ENCODE results near the gene CERS6. TPM values are rescaled to one million over a fixed set of nuclear protein-coding genes. Genes with fewer than 3 reads are reported as not detected.
"Not testable (repeated sequence)": the region's sequence is repeated elsewhere in the genome, so short reads cannot be mapped to it uniquely, and the experiment has no call there.

CERS6 gene
- total and polyA plus RNA-seq, 8 donors, result 18.8 to 24.5 (median 22.1) TPM

DNA sequence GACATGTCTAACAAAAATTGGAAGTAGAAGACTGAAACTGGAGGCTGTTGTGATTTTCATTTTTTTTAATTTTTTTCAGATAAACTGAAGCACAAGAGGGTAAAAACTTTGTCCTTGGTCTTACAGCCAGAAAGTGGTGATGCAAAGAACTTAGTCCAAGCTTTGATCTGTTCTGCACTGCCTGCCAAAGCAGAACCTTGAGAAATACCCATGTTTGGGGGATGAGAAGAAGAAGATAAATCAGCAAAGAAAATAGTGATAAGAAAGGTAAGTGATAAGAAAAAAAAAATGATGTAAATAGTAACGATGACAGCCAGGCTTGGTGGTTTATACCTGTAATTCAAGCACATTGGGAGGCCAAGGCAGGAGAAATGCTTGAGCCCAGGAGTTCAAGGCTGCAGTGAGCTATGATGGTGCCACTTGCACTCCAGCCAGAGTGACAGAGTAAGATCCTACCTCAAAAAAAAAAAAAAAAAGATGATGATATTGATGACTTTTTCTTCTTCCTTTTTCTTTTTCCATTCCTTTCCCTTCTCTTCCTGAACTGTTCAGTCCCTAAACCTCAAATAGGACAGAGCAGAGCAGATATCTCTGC lies 331.8 kb downstream of the CERS6 start:
- TF ChIP-seq, protein P1, sequence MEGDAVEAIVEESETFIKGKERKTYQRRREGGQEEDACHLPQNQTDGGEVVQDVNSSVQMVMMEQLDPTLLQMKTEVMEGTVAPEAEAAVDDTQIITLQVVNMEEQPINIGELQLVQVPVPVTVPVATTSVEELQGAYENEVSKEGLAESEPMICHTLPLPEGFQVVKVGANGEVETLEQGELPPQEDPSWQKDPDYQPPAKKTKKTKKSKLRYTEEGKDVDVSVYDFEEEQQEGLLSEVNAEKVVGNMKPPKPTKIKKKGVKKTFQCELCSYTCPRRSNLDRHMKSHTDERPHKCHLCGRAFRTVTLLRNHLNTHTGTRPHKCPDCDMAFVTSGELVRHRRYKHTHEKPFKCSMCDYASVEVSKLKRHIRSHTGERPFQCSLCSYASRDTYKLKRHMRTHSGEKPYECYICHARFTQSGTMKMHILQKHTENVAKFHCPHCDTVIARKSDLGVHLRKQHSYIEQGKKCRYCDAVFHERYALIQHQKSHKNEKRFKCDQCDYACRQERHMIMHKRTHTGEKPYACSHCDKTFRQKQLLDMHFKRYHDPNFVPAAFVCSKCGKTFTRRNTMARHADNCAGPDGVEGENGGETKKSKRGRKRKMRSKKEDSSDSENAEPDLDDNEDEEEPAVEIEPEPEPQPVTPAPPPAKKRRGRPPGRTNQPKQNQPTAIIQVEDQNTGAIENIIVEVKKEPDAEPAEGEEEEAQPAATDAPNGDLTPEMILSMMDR (IDR thresholded peaks at IDR 0.05), result no peak
- Histone ChIP-seq H3K4me1 (no peaks in the 10 kb centered on the region), H3K36me3 (no peaks in the 10 kb centered on the region), H3K4me3 (no peak overlapping the region), H3K27me3 (no peaks in the 10 kb centered on the region), H3K9me3 (no peaks in the 10 kb centered on the region), H3K27ac (no peak overlapping the region)
- DNase-seq (no peak), ATAC-seq (no peak)
- intact Hi-C loops (cut with DNase I), result no loop called here

DNA sequence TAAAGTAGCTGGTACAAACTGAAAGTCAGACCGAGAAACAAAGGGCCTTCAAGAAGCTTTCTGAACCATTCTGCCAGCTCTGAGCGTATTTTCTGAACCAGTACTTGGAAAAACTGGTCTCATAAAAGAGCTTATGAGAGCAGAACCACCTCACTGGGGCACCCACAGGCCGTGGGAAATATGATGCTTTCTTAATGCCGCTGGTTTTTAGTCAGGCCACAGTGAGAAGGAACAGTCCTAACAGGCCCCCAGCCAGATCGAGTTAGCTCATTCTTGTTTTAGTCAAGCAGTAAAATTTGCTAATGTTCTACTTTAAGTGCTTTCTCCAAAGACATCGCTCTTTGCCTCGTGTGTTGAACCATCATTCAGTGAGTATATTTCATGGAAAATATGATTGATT lies 333.7 kb downstream of the CERS6 start:
- DNase-seq, result no peak
- TF ChIP-seq, protein P1 (IDR thresholded peaks at IDR 0.05), result no peak
- no peaks in the 10 kb centered on the region for H3K9me3 ChIP-seq
- no peak overlapping the region for H3K4me3 ChIP-seq
- no peak for ATAC-seq
- no peaks in the 10 kb centered on the region for H3K27me3 ChIP-seq
- no peaks in the 10 kb centered on the region for H3K4me1 ChIP-seq
- intact Hi-C loops (cut with DNase I), result no loop called here
- H3K36me3 ChIP-seq, result no peaks in the 10 kb centered on the region
- H3K27ac ChIP-seq, result peak overlapping the region in 1 of 2 donors; percentile 34

DNA sequence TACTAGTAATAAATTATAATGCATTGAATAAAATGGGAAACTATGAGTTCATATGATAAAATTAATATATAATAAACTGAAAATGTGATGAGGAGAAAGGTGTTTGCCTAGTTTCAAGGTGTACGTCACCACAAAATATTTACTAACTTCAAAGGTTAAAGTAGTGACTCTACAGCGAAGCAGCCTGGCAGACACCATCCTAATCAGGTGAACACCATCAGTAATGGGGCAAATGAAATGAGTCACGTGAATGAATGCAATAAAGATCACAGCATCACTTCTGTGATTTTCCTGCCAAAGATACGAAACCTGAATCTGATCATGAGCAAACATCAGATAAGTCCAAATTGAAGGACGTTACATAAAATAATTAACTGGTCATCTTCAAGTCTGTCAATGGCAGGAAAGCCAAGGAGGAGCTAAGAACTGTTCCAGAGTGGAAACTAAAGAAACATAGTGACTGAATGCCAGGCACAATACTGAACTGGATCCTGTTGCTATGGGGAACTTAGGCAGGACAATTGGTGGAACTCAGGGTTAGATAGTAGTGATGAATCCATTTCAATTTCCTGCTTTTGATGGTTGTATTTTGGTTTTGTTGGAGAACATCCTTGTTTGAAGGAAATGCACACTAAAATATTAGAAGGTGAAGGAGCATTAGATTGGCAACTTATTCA lies 334.3 kb downstream of the CERS6 start:
- Histone ChIP-seq H3K4me1 (no peaks in the 10 kb centered on the region), H3K27me3 (no peaks in the 10 kb centered on the region), H3K27ac (peak overlapping the region in 1 of 2 donors; percentile 34), H3K4me3 (no peak overlapping the region), H3K9me3 (no peaks in the 10 kb centered on the region), H3K36me3 (no peaks in the 10 kb centered on the region)
- intact Hi-C loops (cut with DNase I), result no loop called here
- ATAC-seq, result no peak
- TF ChIP-seq, protein P1 (IDR thresholded peaks at IDR 0.05), result no peak
- no peak for DNase-seq

DNA sequence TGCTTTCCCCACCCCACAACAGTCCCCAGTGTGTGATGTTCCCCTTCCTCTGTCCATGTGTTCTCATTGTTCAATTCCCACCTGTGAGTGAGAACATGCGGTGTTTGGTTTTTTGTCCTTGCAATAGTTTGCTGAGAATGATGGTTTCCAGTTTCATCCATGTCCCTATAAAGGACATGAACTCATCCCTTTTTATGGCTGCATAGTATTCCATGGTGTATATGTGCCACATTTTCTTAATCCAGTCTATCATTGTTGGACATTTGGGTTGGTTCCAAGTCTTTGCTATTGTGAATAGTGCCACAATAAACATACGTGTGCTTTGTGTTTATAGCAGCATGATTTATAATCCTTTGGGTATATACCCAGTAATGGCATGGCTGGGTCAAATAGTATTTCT lies 335.1 kb downstream of the CERS6 start:
- ATAC-seq; intact Hi-C loops (cut with DNase I); H3K27me3 ChIP-seq; H3K9me3 ChIP-seq; DNase-seq; H3K27ac ChIP-seq; H3K4me3 ChIP-seq; H3K36me3 ChIP-seq; H3K4me1 ChIP-seq: not testable (repeated sequence)

DNA sequence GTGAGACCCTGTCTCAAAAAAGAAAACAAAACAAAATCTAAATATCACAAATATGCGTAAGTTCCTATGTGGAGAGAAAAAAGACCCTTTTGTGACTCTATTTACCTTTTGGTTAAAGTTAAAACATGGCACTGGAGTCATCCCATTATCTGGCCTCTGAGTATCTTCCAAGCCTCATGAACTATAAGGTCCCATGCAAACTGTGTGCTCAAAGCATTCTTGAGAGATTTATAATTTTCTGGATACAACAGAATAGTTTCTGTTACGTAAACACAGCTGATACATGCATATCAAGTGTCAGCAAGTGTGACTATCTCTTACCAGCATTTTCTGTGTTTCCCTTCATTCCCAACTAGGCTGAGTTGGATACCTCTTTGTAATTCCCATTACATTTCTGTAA lies 337.5 kb downstream of the CERS6 start:
- H3K27me3 ChIP-seq, result no peaks in the 10 kb centered on the region
- intact Hi-C loops (cut with DNase I), result no loop called here
- ATAC-seq (no peak), DNase-seq (no peak)
- peaks cover 0 to 3% of the 10 kb centered on the region in 2 donors for H3K4me1 ChIP-seq
- H3K27ac ChIP-seq, result no peak overlapping the region
- TF ChIP-seq, protein P1 (IDR thresholded peaks at IDR 0.05), result no peak
- H3K9me3 ChIP-seq, result no peaks in the 10 kb centered on the region
- H3K36me3 ChIP-seq, result no peaks in the 10 kb centered on the region
- no peak overlapping the region for H3K4me3 ChIP-seq
